Esophagus muscularis mucosa (tissue), 4 donors: ENCODE data around the gene TUT4. TPM values are rescaled to one million over a fixed set of nuclear protein-coding genes. Genes with fewer than 3 reads are reported as not detected.

ENCODE experiments used
- DNase-seq: peaks from one replicate; pipeline ENCODE4 v3.0.0-alpha.2; 2017; ENCODE audit errors: extremely low spot score
- H3K27ac ChIP-seq, 4 donors: fragments of 200-600 bp; sonication (generic); replicated peaks in 1 of 4; 1 replicate in 3 of 4; 2 replicates in 1 of 4; pipeline ENCODE4 v1.5.1; 2016 to 2019; ENCODE audit warnings: mild to moderate bottlenecking in 1 of 4
- H3K27me3 ChIP-seq, 4 donors: fragments of 200-600 bp; sonication (generic); one replicate each; pipeline versions ENCODE4 v1.5.1 to v1.6.0; 2016 to 2019
- H3K36me3 ChIP-seq, 4 donors: fragments of 200-600 bp; sonication (generic); one replicate each; pipeline ENCODE4 v1.5.1; 2016 to 2019
- H3K4me1 ChIP-seq, 4 donors: fragments of 200-600 bp; sonication (generic); one replicate each; pipeline ENCODE4 v1.5.1; 2016 to 2019
- H3K4me3 ChIP-seq, 4 donors: fragments of 200-600 bp; sonication (generic); 1 replicate in 2 of 4; 2 replicates in 2 of 4; pipeline ENCODE4 v1.5.1; 2016 to 2019; ENCODE audit warnings: mild to moderate bottlenecking in 4 of 4, moderate library complexity in 1 of 4
- H3K9me3 ChIP-seq, 4 donors: fragments of 200-600 bp; sonication (generic); 1 replicate in 3 of 4; 2 replicates in 1 of 4; pipeline ENCODE4 v1.5.1; 2016 to 2019
- CTCF ChIP-seq, 3 experiments: fragments of 200-600 bp in 2 of 3; fragments of 450-650 bp in 1 of 3; sonication (generic) in 2 of 3; IDR thresholded peaks; one replicate each; pipeline ENCODE4 v1.5.1; 2017 to 2019; ENCODE audit warnings: antibody characterized with exemption in 3 of 3, mild to moderate bottlenecking in 2 of 3, moderate library complexity in 1 of 3
- EP300 ChIP-seq: sonication (generic); formaldehyde crosslinking; IDR thresholded peaks from one replicate; pipeline ENCODE4 v1.6.1; 2017; ENCODE audit warnings: antibody characterized with exemption
- POLR2A ChIP-seq: fragments of 450-650 bp; IDR thresholded peaks from one replicate; pipeline ENCODE4 v1.6.1; 2017; ENCODE audit warnings: antibody characterized with exemption, moderate library complexity, mild to moderate bottlenecking, low read depth
- POLR2AphosphoS5 ChIP-seq, 2 donors: sonication (generic); formaldehyde crosslinking; IDR thresholded peaks; one replicate each; pipeline ENCODE4 v1.6.1; 2017; ENCODE audit warnings: antibody characterized with exemption in 2 of 2
- WGBS: methylation state at CpG from one replicate; pipeline ENCODE4 v1.1.5; 2018; 5-methylcytosine and 5-hydroxymethylcytosine counted together
- intact Hi-C: fragments of 100-400 bp; cut with DNase I; formaldehyde crosslinking; loops from one replicate; pipeline ENCODE4 v1.15.1; 2023
- total RNA-seq, 4 donors: library from RNA; depleted of rRNA; stranded (reverse); fragments of >200 nt; gene quantifications; one replicate each; pipeline versions ENCODE4 v1.1.0 to v1.2.1, GENCODE V29; 2016

TUT4 gene
- total RNA-seq, 4 donors from 2014 or later = 32.3 to 58.6 (median 42.7) TPM

- 98% methylated on average over 5 of the region's 5 CpGs for WGBS
- Histone ChIP-seq H3K27ac (no peak overlapping the region), H3K4me1 (no peaks in the 10 kb centered on the region), H3K27me3 (no peaks in the 10 kb centered on the region), H3K9me3 (no peaks in the 10 kb centered on the region), H3K36me3 (no peaks in the 10 kb centered on the region), H3K4me3 (no peak overlapping the region)
- TF ChIP-seq POLR2A = no peak
- no peak for TF ChIP-seq POLR2AphosphoS5 (IDR thresholded peaks at IDR 0.05)
- TF ChIP-seq EP300 = no peak
- no peak for TF ChIP-seq CTCF (IDR thresholded peaks at IDR 0.05)
- intact Hi-C loops = no loop called here
- DNase-seq = no peak
Measured at GRCh38 chr1:52393174-52393573, 159.7 kb downstream of the TUT4 start.

- Histone ChIP-seq H3K27me3 (no peaks in the 10 kb centered on the region), H3K36me3 (no peaks in the 10 kb centered on the region), H3K4me1 (no peaks in the 10 kb centered on the region), H3K9me3 (no peaks in the 10 kb centered on the region), H3K4me3 (no peak overlapping the region), H3K27ac (no peak overlapping the region)
- TF ChIP-seq POLR2A = no peak
- TF ChIP-seq CTCF (IDR thresholded peaks at IDR 0.05) = no peak
- TF ChIP-seq EP300 = no peak
- no peak for TF ChIP-seq POLR2AphosphoS5 (IDR thresholded peaks at IDR 0.05)
- intact Hi-C loops = no loop called here
- DNase-seq = no peak
- 82% methylated on average over 5 of the region's 5 CpGs for WGBS
Measured at GRCh38 chr1:52386458-52386857, 166.4 kb downstream of the TUT4 start.

GRCh38 chr1:52385376-52385775 is 167.5 kb downstream of the TUT4 start:
- Histone ChIP-seq H3K27me3 (no peaks in the 10 kb centered on the region), H3K4me3 (no peak overlapping the region), H3K4me1 (no peaks in the 10 kb centered on the region), H3K36me3 (no peaks in the 10 kb centered on the region), H3K9me3 (no peaks in the 10 kb centered on the region), H3K27ac (no peak overlapping the region)
- 92% methylated on average over 3 of the region's 3 CpGs for WGBS
- no peak for TF ChIP-seq EP300
- intact Hi-C loops = no loop called here
- no peak for DNase-seq

Other genes starting within 250 kb of the TUT4 start
- 10 to 100 TPM; 19.5 to 30.3 (median 25.1) TPM for gene CC2D1B, start 186.9 kb downstream of the TUT4 start, total RNA-seq
- gene ORC1, start 148.7 kb downstream of the TUT4 start, total RNA-seq = 1 to 10 TPM in 1 of 4 donors, under 1 TPM in 3; 0.17 to 1.2 (median 0.33) TPM
- gene PRPF38A, start 148.5 kb downstream of the TUT4 start, total RNA-seq = 10 to 100 TPM; 10.9 to 21.7 (median 13.7) TPM
- gene GPX7, start 49.3 kb upstream of the TUT4 start, total RNA-seq = 10 to 100 TPM in 3 of 4 donors, 1 to 10 TPM in 1; 9.3 to 17.3 (median 16.4) TPM
- under 1 TPM in 2 of 4 donors, not detected in 2; 0.17 to 0.57 TPM for gene SHISAL2A, start 80.1 kb upstream of the TUT4 start, total RNA-seq
- gene COA7, start 145.3 kb upstream of the TUT4 start, total RNA-seq = 1 to 10 TPM; 8.3 to 9.7 (median 9.2) TPM
- 10 to 100 TPM; 42.1 to 72.2 (median 52.2) TPM for gene ZYG11B, start 173.4 kb upstream of the TUT4 start, total RNA-seq